SW480 (cell line): ENCODE measurements around the gene ABCB9.
"Not testable (repeated sequence)": the region's sequence is repeated elsewhere in the genome, so short reads cannot be mapped to it uniquely, and the experiment has no call there.

Source experiments
- DNase-seq: peaks from one replicate; pipeline ENCODE4 v3.0.0-alpha.2; 2016; ENCODE audit warnings: low spot score

ABCB9 gene

DNA sequence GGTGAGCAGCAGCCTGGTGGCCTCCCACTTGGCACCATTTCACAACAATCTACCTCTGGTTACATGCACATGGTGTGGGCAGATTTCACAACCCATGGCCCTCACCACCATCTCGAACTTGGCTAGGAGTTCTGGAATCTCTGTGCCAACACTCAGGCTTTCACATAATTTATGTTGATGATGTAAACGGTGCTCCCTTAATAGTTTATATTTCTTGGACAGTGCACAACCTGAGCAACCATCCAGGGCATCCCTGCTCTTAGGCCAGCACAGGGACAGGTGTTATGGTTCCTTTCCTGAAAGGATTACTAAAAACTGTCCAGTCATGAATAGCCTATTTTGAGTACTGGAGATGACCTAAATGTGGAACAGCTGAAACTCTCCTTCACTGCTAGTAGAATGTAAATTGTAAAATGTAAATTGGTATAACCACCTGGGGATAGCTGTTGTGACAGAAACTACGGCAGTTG lies 28.6 kb downstream of the ABCB9 start:
- no peak for DNase-seq

DNA sequence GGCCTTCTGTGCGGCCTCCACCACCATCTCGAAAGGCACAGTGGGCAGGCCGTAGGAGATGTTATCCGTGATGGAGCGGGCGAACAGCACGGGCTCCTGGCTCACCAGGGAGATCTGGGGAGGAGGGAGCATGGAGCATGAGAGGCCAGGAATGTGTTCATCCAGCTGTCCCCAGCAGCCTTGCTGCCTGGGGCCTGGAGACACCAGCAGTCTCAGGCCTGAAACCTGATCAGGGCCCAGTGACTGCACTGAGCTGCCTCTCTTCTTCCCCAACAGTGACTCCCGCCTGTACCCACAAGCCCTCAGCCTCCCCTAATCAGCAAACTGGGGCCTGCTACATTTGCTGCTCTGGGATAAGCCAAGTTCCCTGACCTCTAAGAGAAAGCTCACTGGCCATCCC lies 30.9 kb downstream of the ABCB9 start:
- DNase-seq: no peak

GRCh38 chr12:122934722-122935121 lies 31.5 kb downstream of the ABCB9 start:
- DNase-seq: no peak

GRCh38 chr12:122932207-122932606 lies 34.1 kb downstream of the ABCB9 start:
- no peak for DNase-seq

GRCh38 chr12:122929812-122930211 lies 36.5 kb downstream of the ABCB9 start:
- no peak for DNase-seq

DNA sequence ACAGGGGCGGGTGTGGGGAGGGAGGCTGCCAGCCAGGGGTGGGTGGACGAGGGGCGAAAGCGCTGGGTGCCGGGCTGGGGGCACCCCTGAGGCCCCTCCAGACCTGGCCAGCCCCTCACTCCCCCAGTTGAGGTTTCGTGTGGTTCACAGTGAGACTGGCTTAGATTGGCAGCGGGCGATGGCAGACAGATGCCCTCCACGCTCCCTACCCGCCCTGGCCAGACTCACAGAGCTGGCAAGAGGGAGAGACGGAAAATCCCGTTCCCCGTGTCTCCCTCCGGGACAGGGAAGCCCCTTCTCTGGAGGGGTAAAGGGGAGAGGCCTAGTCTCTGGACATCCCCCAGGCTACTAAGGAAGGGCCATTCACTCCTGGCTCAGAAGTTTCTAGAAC lies 37.1 kb downstream of the ABCB9 start:
- no peak for DNase-seq

DNA sequence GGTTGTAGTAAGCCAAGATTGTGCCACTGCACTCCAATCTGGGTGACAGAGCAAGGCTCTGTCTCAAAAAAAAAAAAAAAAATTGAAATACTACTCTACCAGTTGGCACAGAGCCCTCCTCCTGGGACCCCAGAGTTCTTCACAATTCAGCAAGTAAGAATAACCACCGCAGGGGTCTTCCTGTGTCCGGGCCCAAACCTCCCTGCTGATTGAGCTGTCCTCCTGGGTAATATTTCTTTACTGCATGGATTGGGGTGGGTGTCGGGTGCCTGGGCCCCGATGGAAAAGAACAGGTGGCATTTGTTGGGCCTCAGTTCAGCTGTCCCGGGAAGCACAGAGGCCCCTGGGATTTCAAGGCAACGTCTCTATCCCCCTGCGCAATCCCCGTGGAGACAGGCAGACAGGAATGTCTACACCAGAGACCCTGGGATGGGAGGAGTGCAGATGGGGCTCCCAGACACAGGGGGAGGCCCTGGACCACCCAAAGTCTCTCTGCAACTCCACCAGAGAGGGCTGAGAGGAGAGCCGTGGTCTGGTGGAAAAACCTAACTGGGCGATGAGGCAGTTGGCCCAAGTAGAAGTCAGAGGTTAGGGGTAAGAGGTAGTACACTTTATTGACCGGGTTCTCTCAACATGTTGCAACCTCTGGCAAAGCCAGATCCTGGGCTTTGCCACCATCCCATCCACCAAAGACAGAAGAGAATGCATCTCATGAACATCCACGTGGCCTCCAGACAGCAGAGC lies 37.7 kb downstream of the ABCB9 start:
- DNase-seq: no peak

DNA sequence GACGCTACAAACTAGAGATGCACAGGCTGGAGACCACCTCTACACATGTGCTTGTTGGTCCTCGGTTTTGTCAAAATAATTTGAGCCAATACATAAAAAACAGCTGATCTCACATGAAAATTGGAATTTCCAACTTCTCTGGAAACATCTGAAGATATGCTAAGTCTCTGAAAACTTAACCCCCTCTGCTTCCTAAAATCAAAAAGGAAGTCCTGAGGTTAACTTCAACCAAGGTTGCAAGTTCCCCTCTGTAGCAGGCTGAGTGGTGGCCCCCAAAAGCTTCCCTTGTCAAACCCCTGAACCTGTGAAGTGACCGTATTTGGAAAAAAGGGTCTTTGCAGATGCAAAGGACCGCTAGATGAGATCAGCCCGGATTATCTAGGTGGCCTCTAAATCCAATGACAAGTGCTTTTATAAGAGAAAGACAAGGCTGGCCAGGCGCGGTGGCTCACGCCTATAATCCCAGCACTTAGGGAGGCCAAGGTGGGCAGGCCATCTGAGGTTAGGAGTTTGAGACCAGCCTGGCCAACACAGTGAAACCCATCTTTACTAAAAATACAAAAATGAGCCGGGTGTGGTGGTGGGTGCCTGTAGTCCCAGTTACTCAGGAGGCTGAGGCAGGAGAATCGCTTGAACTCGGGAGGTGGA lies 38.4 kb downstream of the ABCB9 start:
- no peak for DNase-seq

DNA sequence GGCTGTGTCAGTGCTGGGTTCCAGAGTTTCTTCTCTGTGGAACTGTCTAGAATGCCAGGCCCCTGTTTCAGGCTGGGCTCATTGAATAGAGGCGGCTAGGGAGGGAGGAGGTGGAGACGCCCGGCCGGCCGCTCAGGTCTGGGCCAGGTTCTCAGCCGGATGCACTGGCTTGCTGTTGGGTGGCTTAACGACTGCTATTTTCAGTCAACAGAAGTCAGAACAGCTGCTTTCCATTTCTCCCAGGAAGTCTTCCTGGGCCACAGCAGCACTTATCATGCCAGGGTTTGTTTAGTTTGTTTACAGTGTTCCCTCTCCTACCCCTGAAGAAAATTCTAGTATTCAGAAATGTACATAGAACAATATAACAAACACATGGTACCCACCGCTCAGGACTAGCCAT lies 44.3 kb downstream of the ABCB9 start:
- DNase-seq: no peak

DNA sequence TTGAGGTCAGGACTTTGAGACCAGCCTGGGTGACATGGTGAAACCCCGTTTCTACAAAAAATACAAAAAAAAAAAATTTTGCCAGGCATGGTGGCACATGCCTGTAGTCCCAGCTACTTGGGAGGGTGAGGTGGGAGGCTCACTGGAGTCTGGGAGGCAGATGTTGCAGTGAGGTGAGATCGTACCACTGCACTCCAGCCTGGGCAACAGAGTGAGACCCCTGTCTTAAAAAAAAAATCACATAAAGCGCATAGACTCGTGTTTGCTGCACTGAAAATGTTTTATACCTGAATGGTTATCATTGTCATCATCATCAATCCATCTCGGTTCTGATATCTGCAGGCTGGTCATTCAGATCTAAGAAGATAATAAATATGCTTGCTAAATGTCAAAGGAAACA lies 45.6 kb downstream of the ABCB9 start:
- DNase-seq: no peak

DNA sequence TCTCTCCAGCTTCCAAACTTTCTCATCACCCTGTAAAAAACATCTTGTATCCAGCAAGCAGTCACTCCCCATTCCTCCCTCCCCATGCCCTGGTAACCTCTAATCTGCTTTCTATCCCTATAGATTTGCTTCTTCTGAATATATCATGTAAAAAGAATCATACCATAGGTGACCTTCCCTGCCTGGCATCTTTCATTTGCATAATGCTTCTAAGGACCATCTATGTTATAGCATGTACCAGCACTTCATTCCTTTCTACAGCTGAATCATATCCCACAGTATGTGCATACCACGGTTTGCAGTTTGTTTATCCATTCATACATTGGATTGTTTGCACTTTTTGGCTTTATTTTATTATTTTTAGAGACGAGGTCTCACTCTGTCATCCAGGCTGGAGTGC lies 47.4 kb downstream of the ABCB9 start:
- DNase-seq: no peak

DNA sequence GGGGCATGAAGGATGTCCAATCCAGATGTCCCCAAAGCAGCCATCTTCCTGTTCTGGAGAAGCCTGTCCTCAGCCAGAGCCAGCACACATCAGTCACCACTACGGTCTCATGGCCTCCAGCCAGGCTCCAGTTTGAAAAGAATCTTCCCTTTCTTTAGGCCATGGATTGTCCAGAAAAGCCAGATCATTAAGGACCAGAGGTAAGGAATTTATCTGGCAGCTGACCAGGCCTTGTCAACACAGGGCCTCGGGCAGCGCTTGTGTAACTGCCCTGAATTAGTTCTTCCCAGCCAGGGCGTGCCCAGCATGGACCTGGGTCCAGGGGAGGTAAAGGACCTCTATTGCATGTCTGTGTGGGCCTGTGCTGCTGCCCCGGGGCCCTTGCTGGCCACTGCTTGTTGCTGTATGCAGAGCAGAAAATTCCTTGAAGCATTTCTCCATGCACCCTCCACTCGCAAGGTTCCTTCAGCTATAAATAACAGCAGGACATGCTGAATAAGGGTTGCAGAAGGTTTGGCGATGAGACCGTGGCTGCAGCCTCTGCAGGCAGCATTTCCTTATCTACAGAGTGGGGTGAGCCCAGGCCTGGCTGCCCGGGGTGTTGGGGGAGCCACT lies 48.6 kb downstream of the ABCB9 start:
- DNase-seq: no peak

GRCh38 chr12:122909442-122910288 lies 56.6 kb downstream of the ABCB9 start:
- DNase-seq: no peak

- DNase-seq: no peak
Measured at GRCh38 chr12:122908915-122909314, 57.3 kb downstream of the ABCB9 start.

DNA sequence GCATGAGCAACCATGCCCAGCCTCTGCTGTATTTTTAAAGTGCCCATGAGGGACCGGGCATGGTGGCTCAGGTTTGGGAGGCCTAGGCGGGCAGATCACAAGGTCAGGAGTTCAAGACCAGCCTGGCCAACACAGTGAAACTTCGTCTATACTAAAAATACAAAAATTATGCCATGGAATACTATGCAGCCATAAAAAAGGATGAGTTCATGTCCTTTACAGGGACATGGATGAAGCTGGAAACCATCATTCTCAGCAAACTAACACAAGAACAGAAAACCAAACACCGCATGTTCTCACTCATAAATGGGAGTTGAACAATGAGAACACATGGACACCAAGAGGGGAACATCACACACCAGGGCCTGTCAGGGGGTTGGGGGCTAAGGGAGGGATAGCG lies 61.0 kb downstream of the ABCB9 start:
- not testable (repeated sequence) for DNase-seq

DNA sequence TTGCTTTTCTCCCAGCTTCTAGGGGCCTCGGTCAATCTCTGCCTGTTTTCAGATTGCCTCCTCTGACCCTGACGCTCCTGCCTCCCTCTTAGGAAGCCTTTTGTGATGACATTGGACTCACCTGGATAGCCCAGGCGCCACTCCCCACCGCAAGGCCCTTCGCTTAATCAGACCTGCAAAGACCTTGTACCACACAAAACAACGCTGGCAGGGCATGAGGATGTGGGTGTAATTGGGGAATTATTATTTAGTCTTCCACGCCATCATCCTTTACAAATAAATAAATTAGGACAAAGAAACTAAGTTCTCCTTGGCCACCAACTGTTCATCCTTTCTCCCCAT lies 62.6 kb downstream of the ABCB9 start:
- DNase-seq: no peak

DNA sequence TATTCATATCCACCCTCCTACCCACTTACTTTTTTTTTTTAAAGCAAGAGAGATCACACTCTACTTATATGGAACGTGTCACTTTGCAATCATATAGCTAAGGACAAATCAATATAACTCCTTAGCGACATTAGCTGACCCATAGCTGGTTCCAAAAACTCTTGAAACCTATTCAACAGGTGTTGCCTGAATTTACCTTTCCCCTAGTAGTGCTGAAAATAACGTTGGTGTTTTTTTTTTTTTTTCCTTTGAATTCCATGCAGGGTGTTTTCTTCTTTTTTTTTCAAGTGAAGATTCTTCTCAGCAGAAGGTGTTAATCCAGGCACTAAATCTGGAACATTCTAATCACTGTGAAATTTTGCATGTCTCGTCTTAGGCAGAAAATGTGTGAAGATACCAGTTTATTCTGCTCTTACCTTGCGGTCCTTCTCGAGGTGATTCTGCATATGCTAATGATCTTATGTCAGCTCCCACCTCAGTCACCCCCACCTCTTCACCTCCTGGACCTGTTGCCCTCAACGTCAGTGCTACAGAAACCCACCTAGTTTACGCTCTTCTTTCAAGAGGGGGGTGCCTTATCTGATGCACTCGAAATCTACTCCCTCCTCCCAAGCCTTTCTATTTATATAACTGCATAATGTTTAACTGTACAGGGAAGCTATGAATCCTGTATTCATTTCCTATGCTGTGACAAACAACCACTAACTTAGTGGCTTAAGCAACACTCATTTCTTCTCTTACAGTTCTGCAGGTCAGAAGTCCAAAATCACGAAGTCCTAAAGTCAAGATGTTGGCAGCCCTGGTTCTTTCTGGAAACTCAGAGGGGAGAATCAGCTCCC lies 63.2 kb downstream of the ABCB9 start:
- no peak for DNase-seq

GRCh38 chr12:122899887-122900286 lies 66.4 kb downstream of the ABCB9 start:
- DNase-seq: no peak

DNA sequence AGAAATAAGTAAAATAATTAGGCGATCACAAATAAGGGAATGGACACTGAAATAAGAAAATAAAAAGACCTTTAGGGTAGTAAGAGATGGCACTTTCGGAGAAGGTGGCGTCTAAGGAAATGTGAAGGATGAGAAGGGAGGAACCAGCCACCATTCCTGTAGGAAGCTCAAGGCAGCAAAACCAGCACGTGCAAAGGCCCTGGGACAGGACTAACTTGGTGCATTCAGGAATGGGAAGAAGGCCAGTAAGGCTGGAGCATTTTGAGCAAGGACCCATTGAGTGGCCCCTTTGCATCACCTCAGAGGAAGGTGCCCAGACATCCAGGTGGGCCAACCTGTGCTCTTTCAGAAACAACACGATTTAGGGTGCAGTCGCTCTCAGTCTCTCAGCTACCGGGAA lies 69.6 kb downstream of the ABCB9 start:
- DNase-seq: no peak

DNA sequence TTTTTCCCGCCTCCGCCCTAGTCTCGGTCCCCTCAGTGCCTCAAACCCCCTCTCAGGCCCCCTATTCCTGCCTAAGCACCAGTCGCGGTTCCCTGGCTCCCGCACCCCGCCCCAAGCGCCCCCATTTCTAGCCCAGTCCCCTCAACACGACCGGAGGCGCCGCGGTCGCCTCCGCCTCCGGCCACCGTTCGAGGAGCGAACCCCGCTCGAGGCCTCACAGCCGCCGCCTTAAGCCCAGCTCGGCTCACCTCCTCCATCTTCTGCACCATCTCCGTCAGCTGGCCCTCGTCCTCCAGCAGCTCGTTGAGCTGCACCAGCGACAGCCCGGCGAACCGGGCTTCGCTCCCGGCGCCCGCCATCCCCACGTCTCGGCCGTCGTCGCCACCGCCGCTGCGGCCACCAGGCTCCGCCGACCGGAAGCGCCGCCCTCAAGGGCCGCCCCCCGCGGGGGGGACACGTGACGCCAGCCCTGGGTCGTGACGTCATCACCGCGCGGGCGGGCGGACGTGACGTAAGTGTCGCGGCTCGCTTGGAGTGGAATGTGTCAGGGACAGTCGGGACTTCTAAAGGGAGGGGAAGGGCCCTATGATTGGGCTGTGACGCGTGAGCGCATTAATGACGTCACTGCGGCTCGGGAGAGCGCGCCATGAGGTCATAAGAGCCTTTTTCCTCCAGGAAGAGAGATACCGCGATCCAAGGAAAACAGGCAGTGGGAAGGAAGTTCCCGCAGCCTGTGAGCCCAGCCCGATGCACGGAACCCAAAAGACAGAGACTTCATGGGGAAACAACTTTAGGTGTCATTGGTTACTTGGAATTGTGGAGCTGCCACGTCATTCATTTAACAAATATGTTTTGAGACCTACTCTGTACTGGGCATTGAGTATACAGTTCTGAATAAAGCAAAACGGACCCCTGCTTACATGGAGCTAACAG lies 70.3 kb downstream of the ABCB9 start, which contains the start of gene VPS37B:
Gene VPS37B (minus strand): TSS at position 421 of the 933 bp plus-strand sequence. CDS start 62 bp downstream, at position 359.
- DNase-seq: peak; percentile 84
